SK-N-SH (cell line): ENCODE measurements around the gene ZNF613. TPM values are rescaled to one million over a fixed set of nuclear protein-coding genes. Genes with fewer than 3 reads are reported as not detected.

ENCODE experiments used
- CTCF ChIA-PET: fragments of 300-600, 350-600 bp; formaldehyde crosslinking; extraction: SDS; loops from one replicate; lab custom pipeline; 2021; lab: Yijun Ruan, JAX
- POLR2A ChIA-PET: fragments of 350-600 bp; sonication (Branson Sonifier 250); formaldehyde crosslinking; extraction: SDS; loops from one replicate; lab custom pipeline; 2020; ENCODE audit warnings: antibody characterized with exemption, inconsistent platforms; lab: Yijun Ruan, JAX
- DNase-seq: peaks from one replicate; pipeline ENCODE4 v3.0.0; 2012
- H2AFZ ChIP-seq: fragments of 200-600 bp; sonication (generic); 2 replicates; pipeline ENCODE4 v1.8.1; 2016; ENCODE audit warnings: antibody characterized with exemption, mild to moderate bottlenecking, low read depth
- H3F3A ChIP-seq: fragments of 200-600 bp; sonication (generic); replicated peaks from 2 replicates; pipeline ENCODE3; 2016; ENCODE audit warnings: antibody characterized with exemption, mild to moderate bottlenecking; ENCODE audit not compliant: insufficient read depth
- H3K27ac ChIP-seq, 2 experiments: fragments of 200-500 bp in 1 of 2; fragments of 200-600 bp in 1 of 2; sonication (Bioruptor generic) in 1 of 2; sonication (generic), shearing (Covaris generic) in 1 of 2; 2 replicates each; pipeline versions ENCODE4 v1.5.1 to v1.6.1; 2014 to 2016; ENCODE audit warnings: low read depth in 2 of 2, inconsistent platforms in 1 of 2, low read length in 1 of 2, mild to moderate bottlenecking in 1 of 2, mixed read lengths in 1 of 2
- H3K27me3 ChIP-seq: fragments of 200-600 bp; sonication (generic), shearing (Covaris generic); 2 replicates; pipeline ENCODE4 v1.6.1; 2016; ENCODE audit warnings: mixed run types; ENCODE audit not compliant: insufficient read depth
- H3K36me3 ChIP-seq, 2 experiments: fragments of 200-500 bp in 1 of 2; fragments of 200-600 bp in 1 of 2; sonication (Bioruptor generic) in 1 of 2; sonication (generic) in 1 of 2; replicated peaks in 1 of 2; 2 replicates each; pipeline versions ENCODE3 to v1.5.1; 2014 to 2016; ENCODE audit warnings: low read length in 1 of 2, mild to moderate bottlenecking in 1 of 2; ENCODE audit not compliant: insufficient read depth in 2 of 2, control insufficient read depth in 1 of 2
- H3K4me1 ChIP-seq, 2 experiments: fragments of 200-500 bp in 1 of 2; fragments of 200-600 bp in 1 of 2; sonication (Bioruptor generic) in 1 of 2; sonication (generic), shearing (Covaris generic) in 1 of 2; 2 replicates each; pipeline versions ENCODE4 v1.5.1 to v1.6.1; 2014 to 2016; ENCODE audit warnings: low read depth in 1 of 2, low read length in 1 of 2, mixed run types in 1 of 2; ENCODE audit not compliant: insufficient read depth in 2 of 2, control insufficient read depth in 1 of 2
- H3K4me2 ChIP-seq: fragments of 200-600 bp; sonication (generic), shearing (Covaris generic); 2 replicates; pipeline ENCODE4 v1.6.1; 2017; ENCODE audit warnings: mixed run types
- H3K4me3 ChIP-seq, 2 experiments: fragments of 200-500 bp in 1 of 2; fragments of 200-600 bp in 1 of 2; sonication (Bioruptor generic) in 1 of 2; sonication (generic), shearing (Covaris generic) in 1 of 2; 2 replicates each; pipeline versions ENCODE4 v1.5.1 to v1.8.1; 2014 to 2016; ENCODE audit warnings: low read depth in 2 of 2, inconsistent platforms in 1 of 2, low read length in 1 of 2, mild to moderate bottlenecking in 1 of 2, mixed read lengths in 1 of 2, moderate library complexity in 1 of 2
- H3K79me2 ChIP-seq: fragments of 200-600 bp; sonication (generic); 2 replicates; pipeline ENCODE4 v1.8.1; 2017; ENCODE audit warnings: mild to moderate bottlenecking; ENCODE audit not compliant: insufficient read depth
- H3K9ac ChIP-seq: fragments of 200-600 bp; sonication (generic); 2 replicates; pipeline ENCODE4 v1.6.1; 2017; ENCODE audit warnings: mixed run types
- H3K9me2 ChIP-seq: fragments of 200-600 bp; sonication (generic); 2 replicates; pipeline ENCODE4 v1.6.1; 2017; ENCODE audit warnings: mixed run types
- H3K9me3 ChIP-seq: fragments of 200-600 bp; sonication (generic); 2 replicates; pipeline ENCODE4 v1.6.1; 2017; ENCODE audit warnings: mixed run types, mild to moderate bottlenecking, moderate library complexity
- H4K20me1 ChIP-seq: fragments of 200-600 bp; sonication (generic); 2 replicates; pipeline ENCODE4 v1.6.1; 2017; ENCODE audit warnings: mild to moderate bottlenecking, mixed run types; ENCODE audit not compliant: insufficient read depth
- CHD2 ChIP-seq: fragments of 150-350 bp; IDR thresholded peaks from 2 replicates; pipeline ENCODE4 v1.6.1; 2018; ENCODE audit warnings: low read length; ENCODE audit not compliant: partially characterized antibody
- EP300 ChIP-seq, 2 experiments: IDR thresholded peaks; 2 replicates each; pipeline versions ENCODE4 v1.4.0 to v1.6.1; 2012; ENCODE audit warnings: borderline replicate concordance in 1 of 2, low read depth in 1 of 2, low read length in 1 of 2
- FOSL2 ChIP-seq: IDR thresholded peaks from 2 replicates; pipeline ENCODE4 v1.4.0; 2012; ENCODE audit warnings: low read depth, mild to moderate bottlenecking, moderate library complexity, borderline replicate concordance
- FOXJ3 ChIP-seq: sonication (generic); formaldehyde crosslinking; IDR thresholded peaks from 2 replicates; pipeline ENCODE4 v1.5.1; 2020; ENCODE audit warnings: mild to moderate bottlenecking, missing genetic modification reagents
- GATA2 ChIP-seq: sonication (generic); formaldehyde crosslinking; IDR thresholded peaks from 2 replicates; pipeline ENCODE4 v1.5.0; 2020; ENCODE audit warnings: mild to moderate bottlenecking, missing genetic modification reagents
- MEF2A ChIP-seq: IDR thresholded peaks from 2 replicates; pipeline ENCODE4 v1.4.0; 2012; ENCODE audit warnings: low read depth, borderline replicate concordance
- NFIC ChIP-seq: IDR thresholded peaks from 2 replicates; pipeline ENCODE4 v1.4.0; 2012; ENCODE audit warnings: borderline replicate concordance
- NRF1 ChIP-seq: IDR thresholded peaks from 2 replicates; pipeline ENCODE4 v1.6.1; 2012; ENCODE audit warnings: low read depth, mild to moderate bottlenecking, low read length
- POLR2AphosphoS5 ChIP-seq: IDR thresholded peaks from 2 replicates; pipeline ENCODE4 v1.6.1; 2012; ENCODE audit warnings: low read depth, low read length
- REST ChIP-seq: IDR thresholded peaks from 2 replicates; pipeline ENCODE4 v1.6.1; 2012; ENCODE audit warnings: mild to moderate bottlenecking, low read depth, low read length, moderate library complexity
- RXRA ChIP-seq: IDR thresholded peaks from 2 replicates; pipeline ENCODE4 v1.4.0; 2012; ENCODE audit warnings: low read depth, mild to moderate bottlenecking, borderline replicate concordance
- SIN3A ChIP-seq: IDR thresholded peaks from 2 replicates; pipeline ENCODE4 v1.6.1; 2012; ENCODE audit warnings: low read depth, mild to moderate bottlenecking, low read length, moderate library complexity, borderline replicate concordance
- SMC3 ChIP-seq: IDR thresholded peaks from 2 replicates; pipeline ENCODE4 v1.6.1; 2012; ENCODE audit warnings: low read depth, low read length, improper control_type of control experiment
- YY1 ChIP-seq: IDR thresholded peaks from 2 replicates; pipeline ENCODE4 v1.4.0; 2012; ENCODE audit warnings: low read depth, mild to moderate bottlenecking
- WGBS: methylation state at CpG from one replicate; pipeline ENCODE4 v1.1.6; 2017; ENCODE audit warnings: low lambda C conversion rate; 5-methylcytosine and 5-hydroxymethylcytosine counted together
- polyA plus RNA-seq, 3 experiments: library from polyadenylated mRNA; depleted of rRNA; stranded (reverse); fragments of >200 nt; gene quantifications; 2 replicates each; pipeline ENCODE4 v1.2.3, GENCODE V29; 2012
- TF ChIP-seq, protein P1 (sequence below): IDR thresholded peaks from 2 replicates; pipeline ENCODE4 v1.4.0; 2012; ENCODE audit warnings: low read depth, borderline replicate concordance
- TF ChIP-seq, protein P2 (sequence below): fragments of 200-600 bp; sonication (generic); IDR thresholded peaks from 2 replicates; pipeline ENCODE4 v1.6.1; 2017; ENCODE audit warnings: antibody characterized with exemption, mild to moderate bottlenecking, moderate library complexity
- TF ChIP-seq, protein P3 (sequence below): fragments of 150-350 bp; IDR thresholded peaks from 2 replicates; pipeline ENCODE4 v1.6.1; 2017; ENCODE audit warnings: antibody characterized with exemption, low read length, low read depth, borderline replicate concordance

The ZNF613 gene
- polyA plus RNA-seq, 1 of the 3 experiments (the other 2 are of a cell fraction), result 2.2 TPM

DNA sequence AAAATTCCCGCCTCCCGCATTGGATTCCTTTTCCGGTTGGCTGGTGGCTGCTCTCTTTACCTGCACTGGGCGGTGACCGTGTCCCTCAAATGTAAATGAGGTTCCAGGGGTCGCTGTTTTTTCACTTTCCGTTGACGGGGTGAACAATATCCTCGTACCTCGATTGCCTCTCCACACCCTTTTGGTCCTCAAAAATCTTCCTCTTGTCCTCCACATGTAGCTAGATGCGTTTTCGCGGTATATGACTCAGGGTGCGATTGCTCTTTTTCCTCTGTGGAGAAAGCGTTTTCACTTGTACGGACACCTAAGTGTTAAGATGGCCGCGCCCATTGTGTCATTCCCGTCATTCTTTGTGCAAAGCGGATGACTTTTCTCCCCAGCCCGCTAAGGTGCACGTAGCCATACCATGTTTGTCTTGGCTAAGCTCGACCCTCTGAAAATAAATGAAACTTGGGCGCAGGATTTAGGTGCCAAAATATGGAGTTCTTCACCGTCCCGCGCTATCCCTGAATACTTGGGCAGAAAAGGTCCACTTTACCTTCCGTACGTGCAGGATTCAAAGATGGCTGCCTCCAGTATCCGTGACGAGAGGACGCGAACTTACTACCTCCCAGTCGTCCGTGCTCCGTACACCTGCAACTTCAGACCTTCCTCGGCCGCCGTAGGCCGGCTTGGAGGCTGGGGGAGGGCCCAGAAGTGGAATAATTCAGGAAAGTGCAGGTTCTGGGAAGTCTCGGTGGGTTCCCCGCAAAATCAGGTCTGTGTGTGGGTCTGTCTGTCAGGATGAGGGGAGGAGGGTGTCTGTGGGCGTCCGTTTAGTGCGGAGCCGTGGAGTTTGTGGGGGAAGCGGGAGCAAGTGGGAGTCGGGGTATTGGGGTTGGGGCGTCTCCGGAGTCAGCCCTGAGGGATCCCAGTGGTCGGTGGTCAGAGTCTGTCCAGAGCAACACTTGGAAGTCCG lies at the start of gene ZNF613 (continued):
- TF ChIP-seq FOXJ3 (CRISPR knock-in tag), result no peak
- peak; percentile 99 for TF ChIP-seq YY1
- TF ChIP-seq NFIC, result no peak
- TF ChIP-seq GATA2, result no peak
- TF ChIP-seq SMC3, result no peak
- no peak for TF ChIP-seq FOSL2
- TF ChIP-seq NRF1, result no peak
- TF ChIP-seq, protein P1, sequence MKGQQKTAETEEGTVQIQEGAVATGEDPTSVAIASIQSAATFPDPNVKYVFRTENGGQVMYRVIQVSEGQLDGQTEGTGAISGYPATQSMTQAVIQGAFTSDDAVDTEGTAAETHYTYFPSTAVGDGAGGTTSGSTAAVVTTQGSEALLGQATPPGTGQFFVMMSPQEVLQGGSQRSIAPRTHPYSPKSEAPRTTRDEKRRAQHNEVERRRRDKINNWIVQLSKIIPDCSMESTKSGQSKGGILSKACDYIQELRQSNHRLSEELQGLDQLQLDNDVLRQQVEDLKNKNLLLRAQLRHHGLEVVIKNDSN, result no peak
- TF ChIP-seq SIN3A, result no peak
- no peak for TF ChIP-seq RXRA
- TF ChIP-seq, protein P2, sequence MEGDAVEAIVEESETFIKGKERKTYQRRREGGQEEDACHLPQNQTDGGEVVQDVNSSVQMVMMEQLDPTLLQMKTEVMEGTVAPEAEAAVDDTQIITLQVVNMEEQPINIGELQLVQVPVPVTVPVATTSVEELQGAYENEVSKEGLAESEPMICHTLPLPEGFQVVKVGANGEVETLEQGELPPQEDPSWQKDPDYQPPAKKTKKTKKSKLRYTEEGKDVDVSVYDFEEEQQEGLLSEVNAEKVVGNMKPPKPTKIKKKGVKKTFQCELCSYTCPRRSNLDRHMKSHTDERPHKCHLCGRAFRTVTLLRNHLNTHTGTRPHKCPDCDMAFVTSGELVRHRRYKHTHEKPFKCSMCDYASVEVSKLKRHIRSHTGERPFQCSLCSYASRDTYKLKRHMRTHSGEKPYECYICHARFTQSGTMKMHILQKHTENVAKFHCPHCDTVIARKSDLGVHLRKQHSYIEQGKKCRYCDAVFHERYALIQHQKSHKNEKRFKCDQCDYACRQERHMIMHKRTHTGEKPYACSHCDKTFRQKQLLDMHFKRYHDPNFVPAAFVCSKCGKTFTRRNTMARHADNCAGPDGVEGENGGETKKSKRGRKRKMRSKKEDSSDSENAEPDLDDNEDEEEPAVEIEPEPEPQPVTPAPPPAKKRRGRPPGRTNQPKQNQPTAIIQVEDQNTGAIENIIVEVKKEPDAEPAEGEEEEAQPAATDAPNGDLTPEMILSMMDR, result peak; percentile 47

DNA sequence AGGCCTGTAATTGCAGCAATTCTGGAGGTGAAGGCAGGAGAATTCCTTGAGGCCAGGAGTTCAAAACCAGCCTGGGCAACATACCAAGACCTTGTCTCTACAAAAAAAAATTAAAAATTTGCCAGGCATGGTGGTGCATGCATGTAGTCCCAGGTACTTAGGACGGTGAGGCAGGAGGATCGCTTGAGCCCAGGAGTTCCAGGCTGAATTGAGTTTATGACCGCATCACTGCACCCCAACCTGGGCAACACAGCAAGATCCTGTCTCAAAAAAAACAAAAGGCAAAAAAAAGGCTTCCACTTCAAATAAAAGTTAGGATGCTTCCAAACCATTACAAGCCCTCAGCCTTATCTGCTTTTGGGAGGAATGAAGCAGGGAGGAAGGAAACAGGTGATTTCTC lies 44.8 kb upstream of the ZNF613 start:
- 82% methylated on average over 3 of the region's 3 CpGs for WGBS
- no peaks in the 10 kb centered on the region for H4K20me1 ChIP-seq
- H3F3A ChIP-seq, result no peaks in the 10 kb centered on the region
- H2AFZ ChIP-seq, result no peak overlapping the region
- H3K9me2 ChIP-seq, result no peaks in the 10 kb centered on the region
- no peak overlapping the region for H3K27ac ChIP-seq
- H3K36me3 ChIP-seq, result peaks cover 16 to 27% of the 10 kb centered on the region in 2 experiments
- H3K9ac ChIP-seq, result no peak overlapping the region
- H3K79me2 ChIP-seq, result 0 out of 2 replicates have a peak, but pooled peaks cover 3% of the 10 kb centered on the region
- POLR2A ChIA-PET, result no interaction called here
- CTCF ChIA-PET, result no interaction called here
- no peak for DNase-seq
- H3K9me3 ChIP-seq, result peaks cover 20% of the 10 kb centered on the region; the same call in 1 of the 2 replicates
- H3K4me1 ChIP-seq, result no peaks in the 10 kb centered on the region
- no peak overlapping the region for H3K4me3 ChIP-seq
- H3K27me3 ChIP-seq, result no peaks in the 10 kb centered on the region
- TF ChIP-seq EP300 (IDR thresholded peaks at IDR 0.05; ENCODE audit: borderline replicate concordance in 1 of 2, low read depth in 1 of 2, low read length in 1 of 2), result no peak
- no peak for TF ChIP-seq FOXJ3 (CRISPR knock-in tag)
- TF ChIP-seq CHD2, result no peak
- no peak for TF ChIP-seq REST
- TF ChIP-seq NFIC, result no peak
- TF ChIP-seq, protein P3, sequence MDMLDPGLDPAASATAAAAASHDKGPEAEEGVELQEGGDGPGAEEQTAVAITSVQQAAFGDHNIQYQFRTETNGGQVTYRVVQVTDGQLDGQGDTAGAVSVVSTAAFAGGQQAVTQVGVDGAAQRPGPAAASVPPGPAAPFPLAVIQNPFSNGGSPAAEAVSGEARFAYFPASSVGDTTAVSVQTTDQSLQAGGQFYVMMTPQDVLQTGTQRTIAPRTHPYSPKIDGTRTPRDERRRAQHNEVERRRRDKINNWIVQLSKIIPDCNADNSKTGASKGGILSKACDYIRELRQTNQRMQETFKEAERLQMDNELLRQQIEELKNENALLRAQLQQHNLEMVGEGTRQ, result no peak
- TF ChIP-seq, protein P1, result no peak
- TF ChIP-seq MEF2A, result no peak
- TF ChIP-seq POLR2AphosphoS5, result no peak
- TF ChIP-seq, all 33 proteins: peak for 0
- no peak overlapping the region for H3K4me2 ChIP-seq
